HG03378 (cell line): ENCODE data around the gene PDLIM1.

Experiments used
- ATAC-seq: cut with Tn5 transposase; IDR thresholded peaks from one replicate; pipeline ENCODE4 v1.9.1; 2021; ENCODE audit warnings: mild to moderate bottlenecking, moderate library complexity; ENCODE audit not compliant: unreplicated experiment

Gene PDLIM1

DNA sequence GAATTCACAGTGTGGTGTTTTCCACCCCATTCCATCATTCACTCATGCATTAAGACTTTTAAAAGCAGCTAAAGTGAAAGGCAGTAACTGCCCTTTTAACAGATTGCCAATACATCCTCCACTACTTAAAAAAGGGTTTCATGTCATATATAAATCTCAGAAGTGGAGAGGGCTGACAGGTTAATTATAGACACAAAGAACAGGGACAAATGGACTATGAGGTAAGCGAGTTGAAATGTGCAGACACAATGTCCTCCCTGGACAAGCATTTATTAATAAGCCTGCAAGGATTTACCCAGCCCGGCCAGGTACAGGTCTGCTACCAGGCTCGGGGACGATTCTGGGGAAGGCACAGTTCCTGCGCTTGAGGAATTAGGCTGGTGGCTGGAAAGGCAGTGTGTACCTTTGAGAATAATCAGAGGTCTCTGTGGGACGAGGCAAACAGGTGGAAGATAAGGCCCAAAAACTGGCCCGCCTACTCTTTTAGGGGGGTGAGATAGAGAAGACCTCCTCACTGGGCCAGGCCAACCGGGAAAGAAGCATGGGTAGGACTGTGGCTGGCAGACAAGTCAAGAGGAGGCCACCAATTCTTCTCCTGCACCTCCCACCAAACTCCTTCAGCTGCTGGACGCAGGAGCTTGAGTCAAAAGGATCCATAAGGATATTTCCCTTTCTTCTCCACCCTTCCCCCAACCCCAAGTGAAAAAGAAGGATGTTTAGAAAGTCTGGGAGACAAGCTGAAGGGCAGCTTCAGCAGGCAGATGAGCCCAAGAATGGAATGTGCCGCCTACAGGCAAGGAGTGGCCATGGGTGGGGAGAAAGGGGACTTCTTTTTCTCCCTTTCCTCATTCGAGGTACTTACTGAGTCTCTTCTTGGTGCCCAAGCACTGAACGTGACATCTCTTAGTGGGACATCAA is 1.5 kb downstream of the PDLIM1 start:
- ATAC-seq: no peak

DNA sequence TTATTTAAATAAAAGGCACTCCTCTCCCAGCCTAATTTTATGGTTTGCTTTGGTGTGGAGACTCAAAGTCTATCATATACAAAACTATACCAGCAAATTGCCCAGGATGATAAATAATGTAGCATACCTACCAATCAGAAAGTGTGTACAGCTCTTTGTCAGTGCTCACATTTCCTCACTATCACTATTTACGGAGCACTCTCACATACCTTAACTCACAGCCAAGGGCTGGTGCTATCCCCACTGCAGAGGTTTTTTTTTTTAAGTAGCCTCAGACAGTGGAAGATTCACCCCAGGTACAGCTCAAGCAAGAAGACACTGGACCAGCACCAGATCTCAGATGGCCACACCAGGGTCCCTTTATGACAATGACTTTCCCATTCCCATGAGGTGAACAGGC is 2.5 kb downstream of the PDLIM1 start:
- no peak for ATAC-seq

DNA sequence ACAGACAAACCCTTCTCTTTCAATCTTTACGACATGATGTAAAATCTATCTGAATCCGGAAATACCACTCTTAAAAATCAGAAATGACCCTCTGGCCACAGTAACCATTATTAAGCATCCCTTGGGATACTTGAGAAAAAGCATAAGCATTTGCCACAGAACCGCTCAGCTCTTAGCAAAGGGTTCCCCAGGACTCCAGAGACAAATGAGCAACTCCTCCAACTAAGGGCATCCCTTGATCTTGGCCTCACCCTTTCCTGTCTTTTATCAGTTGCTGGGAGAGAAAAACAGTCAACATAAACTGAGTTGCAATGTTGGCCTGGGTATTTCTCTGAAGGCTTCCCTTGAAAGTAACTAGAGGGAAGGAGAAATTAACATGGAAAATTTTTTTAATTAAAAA is 3.5 kb downstream of the PDLIM1 start:
- ATAC-seq: no peak

DNA sequence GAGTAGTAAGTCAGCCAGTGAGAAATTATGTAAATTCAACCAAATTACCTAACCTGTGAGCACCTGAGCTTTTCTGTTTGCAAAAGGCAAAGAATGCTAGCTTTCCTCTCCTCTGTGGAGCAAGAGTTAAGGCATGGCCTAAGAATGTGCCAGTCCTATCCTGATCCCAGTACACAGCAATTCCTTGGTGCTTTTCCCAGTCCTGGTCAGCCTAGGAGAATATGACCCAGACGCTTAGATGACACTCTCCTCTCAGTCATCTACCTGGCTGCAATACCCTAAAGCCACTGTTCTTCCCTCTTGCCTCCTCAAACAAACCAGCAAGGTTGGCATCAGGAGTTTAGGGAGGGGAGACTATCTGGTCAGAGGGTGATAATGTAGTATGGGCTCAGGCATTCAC is 4.1 kb downstream of the PDLIM1 start:
- ATAC-seq: no peak

DNA sequence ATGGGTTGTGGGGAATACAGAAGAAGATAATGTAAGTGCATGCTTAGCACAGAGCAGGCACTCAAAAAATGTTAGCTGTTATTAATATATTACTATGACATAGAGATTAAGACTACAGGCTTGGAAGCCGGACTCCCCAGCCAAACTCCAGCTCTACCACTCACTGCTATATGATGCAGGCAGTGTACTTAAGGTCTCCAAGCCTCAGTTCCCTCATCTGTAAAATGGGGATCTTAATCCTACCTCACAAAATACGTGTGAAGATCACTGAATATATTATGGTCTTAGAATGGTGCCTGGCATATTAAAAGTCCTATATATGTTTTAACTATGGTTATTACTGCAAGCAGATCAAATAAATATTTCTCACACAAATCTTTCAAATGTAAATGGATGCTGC is 5.2 kb downstream of the PDLIM1 start:
- ATAC-seq: no peak

DNA sequence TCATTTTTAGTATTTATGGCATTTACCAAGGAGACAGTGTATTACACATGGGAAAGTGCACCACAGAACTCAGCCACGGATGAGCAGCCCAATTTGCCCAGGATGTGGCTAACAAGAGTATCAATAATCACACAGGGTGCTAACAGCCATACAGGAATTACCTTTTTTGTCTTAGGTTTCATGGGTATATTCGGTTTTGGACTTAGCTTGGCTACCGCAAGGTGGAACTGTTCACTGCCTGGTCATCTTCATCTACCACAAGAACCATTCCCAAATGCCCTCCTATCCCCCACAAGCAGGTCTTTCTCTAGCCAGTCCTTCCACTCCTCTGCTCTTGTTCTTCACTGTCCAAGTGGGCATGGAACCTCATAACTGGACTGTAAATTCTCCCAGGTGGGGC is 6.0 kb downstream of the PDLIM1 start:
- no peak for ATAC-seq

DNA sequence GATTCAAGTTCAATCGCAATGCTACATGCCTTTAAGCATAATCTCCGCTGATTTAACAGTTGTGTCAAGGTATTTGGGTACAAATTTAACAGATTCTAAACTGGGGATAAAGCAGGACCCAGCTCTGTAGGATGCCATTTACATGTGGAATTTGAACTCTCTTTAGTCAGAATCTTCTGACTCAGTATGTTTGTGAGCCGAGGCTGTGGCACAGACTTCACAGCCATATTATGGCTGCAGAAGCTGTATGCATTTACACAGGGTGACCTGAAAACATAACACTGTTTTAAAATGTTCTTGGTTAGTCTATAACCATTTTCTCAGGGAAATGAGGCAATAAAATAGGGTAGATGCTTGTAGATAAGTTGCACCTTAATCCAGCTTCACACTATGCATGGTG is 8.7 kb downstream of the PDLIM1 start:
- no peak for ATAC-seq

DNA sequence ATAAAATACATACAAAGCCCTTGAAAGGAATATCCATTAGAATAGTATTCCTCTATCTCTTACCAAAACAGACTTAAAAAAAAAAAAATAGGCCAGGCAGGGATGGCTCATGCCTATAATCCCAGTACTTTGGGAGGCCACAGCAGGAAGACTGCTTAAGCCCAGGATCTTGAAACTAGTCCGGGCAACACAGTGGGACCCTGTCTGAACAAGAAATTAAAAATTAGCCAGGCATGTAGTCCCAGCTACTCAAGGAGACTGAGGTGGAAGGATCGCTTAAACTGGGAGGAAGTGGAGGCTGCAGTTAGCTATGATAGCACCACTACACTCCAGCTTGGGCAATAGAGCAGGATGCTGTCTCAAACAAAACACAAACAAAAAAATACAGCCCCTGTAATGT is 9.6 kb downstream of the PDLIM1 start:
- no peak for ATAC-seq

DNA sequence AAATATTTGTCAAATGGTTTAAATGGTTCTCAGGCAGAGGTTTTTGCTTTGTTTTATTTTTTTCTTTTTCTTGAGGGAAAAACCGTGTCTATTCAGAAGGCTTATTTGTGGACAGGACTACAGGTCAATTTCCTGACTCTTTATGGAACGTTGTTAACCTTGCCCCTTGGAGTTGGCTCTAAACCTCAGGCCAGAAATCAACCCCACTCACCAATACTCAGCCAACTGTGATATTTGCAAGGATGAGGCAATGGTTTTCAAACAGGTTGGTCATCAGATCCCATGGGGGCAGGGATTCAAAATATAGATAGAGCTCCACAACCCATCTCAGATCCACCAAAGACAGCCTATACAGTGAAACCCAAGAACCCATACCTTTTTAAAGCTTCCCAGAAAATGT is 10.2 kb downstream of the PDLIM1 start:
- no peak for ATAC-seq

DNA sequence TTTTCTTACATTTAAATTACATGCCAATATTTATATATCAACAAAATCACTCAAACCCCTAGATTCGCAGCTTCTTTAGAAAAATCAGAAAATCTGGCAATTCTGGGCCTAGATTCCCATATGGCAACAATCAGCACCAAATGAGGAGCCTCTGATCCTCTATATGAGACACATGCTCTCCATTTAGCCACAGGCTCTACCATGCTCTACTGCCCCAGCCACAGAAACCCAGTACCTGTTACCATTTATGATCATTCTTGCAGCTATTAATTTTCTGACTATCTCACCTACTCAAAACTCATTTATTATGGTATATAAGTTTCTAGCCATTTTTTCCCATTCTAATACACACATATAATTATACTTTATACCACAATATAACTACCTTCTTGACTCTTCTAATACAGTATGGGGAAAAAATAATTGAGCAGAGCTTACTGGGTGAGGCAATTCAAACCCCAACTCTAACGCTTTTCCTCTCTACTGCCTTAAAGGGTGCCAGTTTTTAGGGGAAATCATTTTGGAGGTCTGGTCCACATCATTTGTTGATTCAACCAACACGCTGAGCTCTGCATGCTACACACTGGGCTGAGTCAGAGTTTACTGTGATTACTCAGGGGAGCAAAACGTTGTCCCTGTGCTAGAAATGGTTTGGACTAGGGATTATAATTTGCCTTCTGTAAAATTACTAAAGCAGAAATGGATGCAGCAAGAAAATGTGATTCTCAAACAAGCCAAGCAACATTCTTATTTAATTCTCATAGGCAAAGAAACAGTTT is 11.6 kb downstream of the PDLIM1 start:
- ATAC-seq: no peak

DNA sequence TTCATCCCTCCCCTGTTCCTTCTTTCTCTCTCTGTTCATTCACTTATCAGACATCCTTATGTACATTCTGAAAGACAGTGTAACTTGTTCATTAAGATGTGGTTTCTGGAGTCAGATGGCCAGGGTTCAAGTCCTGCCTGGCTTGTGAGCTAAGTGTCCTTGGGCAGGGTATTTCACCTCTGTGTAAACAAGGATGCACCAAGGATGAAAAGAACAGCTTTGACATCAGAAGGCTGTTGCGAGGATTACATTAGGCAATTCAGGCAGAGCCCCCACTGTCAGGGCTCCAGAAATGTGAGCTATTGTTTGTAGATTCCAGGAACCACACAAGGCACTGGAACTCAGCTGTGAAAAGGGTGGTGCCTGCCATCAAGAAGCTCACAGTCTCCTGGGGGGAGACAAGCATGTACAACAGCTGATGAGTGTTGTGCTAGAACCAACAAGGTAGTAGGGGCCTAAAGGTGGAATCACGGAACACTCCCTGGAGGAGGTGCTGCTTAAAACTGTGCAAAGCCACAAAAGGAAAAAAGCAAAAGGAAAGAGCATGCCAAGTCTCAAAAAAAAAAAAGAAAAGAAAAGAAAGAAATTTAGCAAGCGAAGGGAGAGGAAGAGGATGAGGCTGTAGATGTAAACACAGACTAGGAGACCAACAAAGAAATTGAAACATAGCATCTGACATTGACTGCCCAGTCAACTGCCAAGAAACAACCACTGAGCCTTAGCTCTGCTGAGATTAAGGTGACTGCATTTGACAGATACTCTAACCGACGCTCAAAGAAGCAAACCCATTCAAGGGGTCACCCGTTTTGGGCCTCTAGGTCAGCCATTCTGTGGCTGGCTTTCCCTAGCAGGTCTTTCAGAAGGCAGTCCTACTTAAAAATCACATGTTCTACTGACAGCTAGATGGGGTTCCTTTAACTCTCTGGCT is 12.5 kb downstream of the PDLIM1 start:
- ATAC-seq: no peak

DNA sequence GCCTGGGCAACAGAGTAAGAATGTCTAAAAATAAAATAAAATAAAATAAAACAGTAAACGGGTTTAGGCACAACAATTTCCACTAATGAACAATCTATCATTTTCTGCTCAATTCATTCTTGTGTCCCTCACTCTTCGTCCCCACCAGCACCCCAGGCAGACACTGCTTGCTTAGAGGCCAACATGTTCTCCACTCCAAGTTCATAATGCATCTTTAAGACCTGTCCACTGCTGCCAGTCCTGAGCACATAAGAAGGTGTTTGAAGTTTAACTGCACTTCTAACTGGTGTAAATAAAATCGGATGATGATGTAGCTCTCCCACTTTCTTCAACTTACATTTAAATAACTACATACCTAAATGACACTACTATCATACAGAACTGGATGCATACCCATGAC is 13.2 kb downstream of the PDLIM1 start:
- no peak for ATAC-seq

DNA sequence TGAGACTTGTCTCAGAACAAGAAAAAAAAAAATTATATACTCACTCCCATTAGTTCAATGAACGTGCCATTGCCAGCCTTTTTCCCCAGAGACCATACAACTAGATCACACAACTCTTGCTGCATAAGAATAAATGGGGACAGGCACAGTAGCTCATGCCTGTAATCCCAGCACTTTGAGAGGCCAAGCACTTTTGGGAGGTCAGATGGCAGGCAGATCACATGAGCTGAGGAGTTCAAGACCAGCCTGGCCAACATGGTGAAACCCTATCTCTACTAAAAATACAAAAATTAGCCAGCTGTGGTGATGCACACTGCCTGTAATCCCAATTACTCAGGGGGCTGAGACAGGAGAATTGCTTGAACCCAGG is 13.6 kb downstream of the PDLIM1 start:
- no peak for ATAC-seq

DNA sequence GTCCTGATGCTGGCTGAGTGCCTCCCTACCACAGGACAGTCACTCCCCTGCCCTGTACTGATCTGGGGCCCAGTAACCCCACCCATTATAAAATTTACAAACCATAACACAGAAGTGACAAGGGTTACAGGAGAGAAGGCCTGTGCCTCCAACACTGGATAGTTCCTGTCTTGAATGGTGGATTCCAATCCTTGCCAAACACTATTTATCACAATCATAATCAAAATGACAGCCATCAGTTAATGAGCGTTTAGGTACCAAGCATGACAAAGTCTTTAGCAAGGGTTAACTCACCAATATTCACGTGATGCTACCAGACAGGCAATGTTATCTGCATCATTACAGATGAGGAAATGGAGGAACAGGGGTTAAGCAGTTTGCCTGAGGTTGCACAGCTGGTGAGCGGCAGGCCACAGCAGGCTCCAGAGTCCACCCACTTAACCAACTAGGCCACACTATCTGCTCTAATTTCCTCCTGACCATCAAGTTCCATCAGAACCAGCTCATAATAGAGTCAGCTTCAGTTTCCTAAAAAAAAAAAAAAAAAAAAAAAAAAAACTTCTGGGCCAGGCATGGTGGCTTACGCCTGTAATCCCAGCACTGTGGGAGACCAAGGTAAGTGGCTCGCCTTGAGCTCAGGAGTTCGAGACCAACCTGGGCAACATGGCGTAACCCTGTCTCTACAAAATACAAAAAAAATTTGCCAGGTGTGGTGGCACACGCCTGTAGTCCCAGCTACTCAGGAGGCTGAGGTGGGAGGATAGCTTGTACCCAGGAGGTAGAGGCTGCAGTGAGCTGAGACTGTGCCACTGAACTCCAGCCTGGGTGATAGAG is 14.2 kb downstream of the PDLIM1 start:
- no peak for ATAC-seq

DNA sequence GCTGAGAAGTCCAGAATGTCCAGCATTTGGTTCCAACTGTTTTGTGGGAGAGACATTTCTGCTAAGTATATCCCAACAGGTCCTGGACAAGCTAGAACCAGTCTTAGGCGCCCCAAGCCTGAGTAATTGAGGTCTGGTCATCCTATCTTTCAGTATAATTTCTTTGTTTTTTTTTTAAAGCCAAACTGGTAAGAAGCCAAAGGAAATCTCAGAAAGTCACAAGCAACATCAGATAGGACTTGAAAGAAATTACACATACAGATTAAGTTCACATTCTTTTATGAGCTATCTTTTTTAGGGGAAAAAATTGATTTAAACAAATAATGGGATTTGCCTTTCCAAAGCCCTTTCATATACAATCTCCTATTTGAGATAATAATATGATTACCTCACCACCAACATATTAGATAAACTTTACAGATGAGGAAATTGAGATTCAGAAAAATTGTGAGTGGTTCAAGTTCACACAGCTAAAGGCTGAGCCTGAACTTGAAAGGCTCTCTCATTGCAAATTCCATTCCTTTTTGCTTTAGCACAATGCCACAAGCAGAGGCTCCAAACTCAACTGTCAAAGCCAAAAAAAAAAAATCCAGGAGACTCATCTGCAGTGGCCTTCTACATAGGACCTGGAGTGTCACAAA is 15.0 kb downstream of the PDLIM1 start:
- ATAC-seq: no peak

DNA sequence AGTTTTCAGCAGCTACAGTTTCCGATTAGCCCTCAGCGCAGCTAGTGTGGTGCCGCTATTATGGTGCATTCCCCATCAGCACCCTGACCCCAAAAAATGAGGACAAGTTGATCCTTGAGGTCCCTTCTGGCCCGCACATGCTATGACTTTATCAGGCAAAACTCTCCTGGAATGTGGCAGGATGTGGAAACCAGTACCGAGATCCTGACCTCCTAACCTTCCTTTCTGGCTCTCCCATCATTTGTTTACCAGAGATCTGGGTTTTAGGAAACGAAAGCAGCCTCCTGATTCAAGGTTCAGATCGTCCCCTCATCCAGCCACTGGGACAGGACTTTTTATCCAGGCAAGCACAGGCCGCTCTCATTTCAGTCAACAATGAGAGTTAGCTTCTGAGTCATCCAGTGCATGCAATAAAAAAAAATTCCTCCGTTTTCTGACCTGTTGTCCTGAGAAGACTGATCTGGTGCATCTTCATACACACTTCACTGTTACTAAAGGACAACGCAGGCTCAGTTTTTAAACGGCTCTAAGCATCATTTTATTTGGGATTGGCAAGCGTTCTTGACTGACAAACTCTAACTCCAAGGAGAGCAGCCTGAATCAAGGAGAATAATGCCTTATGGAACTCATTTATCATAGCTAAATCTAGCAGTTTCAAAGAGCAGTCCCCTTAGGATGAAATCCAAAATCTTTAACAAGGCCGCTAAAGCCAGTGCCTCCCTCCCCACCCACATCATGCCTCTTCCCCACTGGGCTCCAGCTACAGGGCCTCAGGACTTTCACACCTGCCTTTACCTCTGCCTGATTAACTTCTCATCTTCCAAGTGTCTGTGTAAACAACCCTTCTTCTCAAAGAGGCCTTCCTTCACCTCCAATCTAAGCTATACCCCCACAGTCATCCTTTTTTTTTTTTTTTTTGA is 17.1 kb downstream of the PDLIM1 start:
- ATAC-seq: no peak

DNA sequence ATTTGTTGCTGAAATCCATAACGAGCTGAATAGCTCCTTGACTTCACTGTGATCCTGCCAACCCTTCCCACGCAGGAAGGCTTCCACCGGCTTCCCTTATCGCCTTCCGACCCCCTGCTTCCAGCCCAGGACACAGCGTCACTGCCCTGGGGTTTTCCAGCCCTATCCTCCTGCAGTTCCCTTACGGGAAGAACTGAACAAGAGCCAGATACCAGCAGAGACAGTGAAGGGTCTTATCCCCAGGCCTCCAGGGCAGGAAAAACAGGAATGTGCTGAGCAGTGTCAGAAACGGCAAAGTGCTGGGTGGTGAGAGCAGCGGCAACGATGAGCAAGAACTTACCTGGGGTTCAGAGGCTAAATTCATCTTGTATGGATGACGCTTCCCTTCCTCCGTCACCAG is 22.4 kb downstream of the PDLIM1 start:
- ATAC-seq: no peak

DNA sequence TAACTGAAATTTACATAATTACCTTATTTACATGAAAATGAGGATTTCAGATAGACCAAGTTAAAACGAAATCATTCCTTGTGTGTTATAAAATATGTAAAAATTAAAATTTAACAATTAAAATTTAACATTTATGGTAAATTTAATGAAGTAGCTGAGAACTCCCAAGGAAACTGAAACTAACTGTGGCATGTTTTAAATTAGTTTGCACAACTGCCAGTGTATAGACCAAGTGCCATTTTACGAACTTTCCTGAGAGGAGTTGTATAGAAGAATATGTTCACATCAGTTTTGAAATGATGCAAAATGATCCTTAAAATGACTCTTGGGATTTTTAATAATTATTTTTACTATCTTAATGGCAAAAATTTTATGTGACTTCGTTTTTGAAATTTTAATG is 23.6 kb downstream of the PDLIM1 start:
- no peak for ATAC-seq

DNA sequence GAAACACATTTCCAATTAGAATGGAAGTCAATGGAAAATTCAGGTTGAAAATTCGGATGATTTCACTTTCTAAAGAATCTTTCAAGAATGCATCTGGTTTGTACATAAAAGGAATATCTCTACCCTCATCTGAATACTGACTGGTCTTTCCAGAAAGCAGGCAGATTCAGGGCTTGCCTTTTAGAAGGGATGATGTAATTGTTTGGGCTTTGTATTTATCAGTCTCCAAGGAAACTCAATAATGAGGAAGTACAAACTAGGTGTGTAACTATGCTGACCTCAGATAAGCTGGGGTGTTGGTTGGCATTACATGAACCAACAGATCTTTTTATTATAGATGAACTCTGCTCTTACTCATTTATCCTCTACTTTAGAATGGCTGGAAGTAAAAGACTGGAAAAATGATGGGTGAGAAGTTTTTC is 24.1 kb downstream of the PDLIM1 start:
- peak; percentile 94 for ATAC-seq
